GM15510 (cell line): ENCODE results near the gene ACTR1B.

Experiments used
- POLR2A ChIP-seq: IDR thresholded peaks from 3 replicates; pipeline ENCODE4 v1.6.1; 2011; ENCODE audit warnings: borderline replicate concordance; ENCODE audit not compliant: insufficient read length; ENCODE audit errors: extremely low read depth

Gene ACTR1B

GRCh38 chr2:97663962-97664635, at the start of gene ACTR1B:
ACTR1B (minus strand) TSS chr2:97664044; CDS start chr2:97663890, 154 bp downstream.
- TF ChIP-seq POLR2A: peak; percentile 60

GRCh38 chr2:97712693-97713295, 49.0 kb upstream of the ACTR1B start:
- no peak for TF ChIP-seq POLR2A

- no peak for TF ChIP-seq POLR2A
Measured at GRCh38 chr2:97711394-97711711, 47.5 kb upstream of the ACTR1B start.

GRCh38 chr2:97708608-97709007, 44.8 kb upstream of the ACTR1B start:
- TF ChIP-seq POLR2A: no peak

GRCh38 chr2:97708048-97708380, 44.2 kb upstream of the ACTR1B start:
- no peak for TF ChIP-seq POLR2A

GRCh38 chr2:97707362-97708047, 43.7 kb upstream of the ACTR1B start:
- TF ChIP-seq POLR2A: no peak

- TF ChIP-seq POLR2A: no peak
Measured at GRCh38 chr2:97706708-97707345, 43.0 kb upstream of the ACTR1B start.

GRCh38 chr2:97706112-97706511, 42.3 kb upstream of the ACTR1B start:
- TF ChIP-seq POLR2A: no peak

GRCh38 chr2:97704989-97705388, 41.1 kb upstream of the ACTR1B start:
- TF ChIP-seq POLR2A: no peak

GRCh38 chr2:97703741-97704140, 39.9 kb upstream of the ACTR1B start:
- TF ChIP-seq POLR2A: no peak

- TF ChIP-seq POLR2A: no peak
Measured at GRCh38 chr2:97702731-97703470, 39.1 kb upstream of the ACTR1B start.

- TF ChIP-seq POLR2A: no peak
Measured at GRCh38 chr2:97701851-97702465, 38.1 kb upstream of the ACTR1B start.

- no peak for TF ChIP-seq POLR2A
Measured at GRCh38 chr2:97701186-97701585, 37.3 kb upstream of the ACTR1B start.

- TF ChIP-seq POLR2A: no peak
Measured at GRCh38 chr2:97699765-97700444, 36.1 kb upstream of the ACTR1B start.
